ENCODE data around the gene OR6C75. TPM values are rescaled to one million over a fixed set of nuclear protein-coding genes. Genes with fewer than 3 reads are reported as not detected.
A peak's percentile ranks its signal among the peaks of the same experiment; 100 is the strongest.
"Not testable (repeated sequence)": the region's sequence is repeated elsewhere in the genome, so short reads cannot be mapped to it uniquely, and the experiment has no call there.

The OR6C75 gene
- total RNA-seq, 2 experiments from 2014 or later = not detected

DNA sequence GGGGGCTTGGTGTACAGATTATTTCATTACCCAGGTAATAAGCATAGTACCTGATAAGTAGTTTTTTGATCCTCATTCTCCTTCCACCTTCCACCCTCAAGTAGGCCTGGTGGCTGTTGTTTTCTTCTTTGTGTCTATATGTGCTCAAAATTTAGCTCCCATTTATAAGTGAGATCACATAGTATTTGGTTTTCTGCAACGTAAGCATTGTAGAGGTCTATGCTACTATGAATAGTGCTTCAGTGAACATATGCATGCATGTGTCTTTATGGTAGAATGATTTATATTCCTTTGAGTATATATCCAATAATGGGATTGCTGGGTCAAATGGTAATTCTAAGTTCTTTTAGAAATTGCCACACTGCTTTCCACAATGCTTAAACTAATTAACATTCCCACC lies 46.4 kb downstream of the OR6C75 start:
- H3K4me1 Mint-ChIP-seq; CTCF ChIA-PET; H3K9me3 Mint-ChIP-seq (ENCODE audit: low read depth); H3K27ac Mint-ChIP-seq; ATAC-seq; H3K4me3 Mint-ChIP-seq; H3K36me3 Mint-ChIP-seq; DNase-seq: not testable (repeated sequence)
- peaks cover 11% of the 10 kb centered on the region for H3K27me3 Mint-ChIP-seq

DNA sequence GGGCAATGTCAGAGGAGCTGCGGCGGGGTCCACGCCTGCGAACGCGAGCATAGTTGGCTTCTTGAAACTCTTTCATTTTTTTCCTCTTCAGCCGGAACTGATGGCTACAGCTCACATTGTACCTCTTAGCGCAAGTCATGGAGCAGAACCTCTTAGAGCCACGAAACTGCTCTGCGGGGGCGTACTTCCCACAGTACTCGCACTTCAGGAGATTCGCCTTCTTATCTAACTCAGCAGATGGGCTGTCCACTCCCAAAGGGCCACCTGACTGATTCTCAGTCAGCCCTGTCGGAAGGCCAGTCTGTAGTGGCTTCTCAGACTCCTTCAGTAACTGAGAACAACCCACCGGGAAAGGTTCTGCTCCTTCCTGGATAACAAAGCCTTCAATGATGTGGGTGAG lies 49.4 kb downstream of the OR6C75 start:
- CTCF ChIA-PET; H3K9me3 Mint-ChIP-seq (ENCODE audit: low read depth); H3K27ac Mint-ChIP-seq; ATAC-seq; H3K36me3 Mint-ChIP-seq; H3K4me3 Mint-ChIP-seq; H3K4me1 Mint-ChIP-seq; DNase-seq: not testable (repeated sequence)
- H3K27me3 Mint-ChIP-seq = peaks cover 33% of the 10 kb centered on the region

DNA sequence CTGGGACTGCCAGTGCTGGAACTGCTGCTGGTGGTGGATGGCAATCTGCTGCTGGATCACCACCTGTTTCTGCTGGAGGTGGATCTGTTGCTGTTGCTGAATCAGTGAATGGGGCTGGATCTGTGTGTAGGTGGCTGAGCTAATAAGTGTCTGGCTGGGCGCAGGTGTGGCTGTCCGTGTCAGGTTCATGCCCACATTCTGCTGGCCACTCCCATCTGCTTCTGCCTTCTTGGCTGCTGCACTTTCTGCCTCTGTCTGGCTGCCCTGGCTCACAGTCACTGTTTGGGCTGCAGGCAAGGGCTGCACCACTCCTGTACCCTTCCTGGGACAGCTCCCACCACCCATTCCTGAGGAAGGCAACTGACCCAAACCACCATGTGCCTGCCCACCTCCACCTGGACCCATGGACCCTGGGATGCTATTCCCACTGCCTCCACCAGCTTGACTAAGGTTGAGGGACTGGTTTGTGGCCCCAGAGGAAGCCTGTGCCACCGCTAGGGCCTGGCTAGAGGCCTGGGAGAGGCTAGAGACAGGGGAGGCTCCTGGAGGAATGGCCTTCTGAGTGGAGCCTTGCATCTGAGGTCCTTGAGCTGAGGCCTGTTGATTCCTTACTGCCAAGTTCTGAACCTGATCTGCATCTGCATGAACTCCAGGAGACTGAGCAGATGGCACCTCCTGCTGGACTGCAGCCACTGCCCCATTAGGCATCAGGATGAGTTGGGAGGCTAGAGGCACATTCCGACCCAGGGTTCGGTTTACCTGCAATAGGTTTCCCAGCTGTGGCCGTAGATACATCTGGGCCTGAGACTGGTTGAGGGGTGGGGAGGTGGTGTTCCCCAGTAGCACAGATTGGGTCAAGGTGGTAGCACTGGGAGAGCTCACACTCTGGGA lies 51.0 kb downstream of the OR6C75 start:
- CTCF ChIA-PET, H3K27ac Mint-ChIP-seq, DNase-seq: not testable (repeated sequence)

GRCh38 chr12:55414396-55414823 lies 51.6 kb downstream of the OR6C75 start:
- H3K9me3 Mint-ChIP-seq (ENCODE audit: low read depth); H3K36me3 Mint-ChIP-seq; H3K27ac Mint-ChIP-seq; CTCF ChIA-PET; H3K4me1 Mint-ChIP-seq; H3K4me3 Mint-ChIP-seq; ATAC-seq; DNase-seq: not testable (repeated sequence)
- H3K27me3 Mint-ChIP-seq = peaks cover 46% of the 10 kb centered on the region

More for the DNA sequence above, 51.0 kb downstream of the OR6C75 start:
- not testable (repeated sequence) for H3K36me3 Mint-ChIP-seq; H3K4me3 Mint-ChIP-seq; H3K4me1 Mint-ChIP-seq; ATAC-seq; H3K9me3 Mint-ChIP-seq (ENCODE audit: low read depth)
- peaks cover 42% of the 10 kb centered on the region for H3K27me3 Mint-ChIP-seq

- H3K36me3 Mint-ChIP-seq; CTCF ChIA-PET; H3K4me1 Mint-ChIP-seq; H3K27ac Mint-ChIP-seq; H3K4me3 Mint-ChIP-seq; H3K9me3 Mint-ChIP-seq (ENCODE audit: low read depth); DNase-seq: not testable (repeated sequence)
- ATAC-seq = peak; percentile 84
- peaks cover 46% of the 10 kb centered on the region for H3K27me3 Mint-ChIP-seq
These were observed 52.1 kb downstream of the OR6C75 start for GRCh38 chr12:55414889-55415288.

DNA sequence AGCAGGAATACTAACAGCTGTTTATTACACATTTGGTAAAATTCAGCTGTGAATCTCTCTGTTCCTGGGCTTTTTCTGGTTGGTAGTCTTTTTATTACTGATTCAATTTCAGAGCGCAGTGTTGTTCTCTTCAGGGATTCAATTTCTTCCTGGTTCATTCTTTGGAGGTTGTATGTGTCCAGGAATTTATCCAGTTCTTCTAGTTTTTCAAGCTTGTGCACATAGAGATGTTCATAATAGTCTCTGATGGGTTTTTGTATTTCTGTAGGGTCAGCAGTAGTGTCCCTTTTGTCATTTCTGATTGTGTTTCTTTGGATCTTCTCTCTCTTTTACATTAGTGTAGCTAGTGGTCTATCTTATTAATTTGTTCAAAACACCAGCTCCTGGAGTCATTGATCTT lies 54.2 kb downstream of the OR6C75 start:
- no peak overlapping the region for H3K4me3 Mint-ChIP-seq
- H3K27ac Mint-ChIP-seq = no peak overlapping the region
- H3K27me3 Mint-ChIP-seq = peaks cover 46% of the 10 kb centered on the region
- no peaks in the 10 kb centered on the region for H3K9me3 Mint-ChIP-seq (ENCODE audit: low read depth)
- no peaks in the 10 kb centered on the region for H3K36me3 Mint-ChIP-seq
- no peak for ATAC-seq
- no peaks in the 10 kb centered on the region for H3K4me1 Mint-ChIP-seq
- DNase-seq = no peak
- CTCF ChIA-PET = no interaction called here

Other genes starting within 250 kb of the OR6C75 start
- gene OR9K2, start 236.6 kb upstream of the OR6C75 start, total RNA-seq = not detected
- not detected for gene OR10A7, start 141.9 kb upstream of the OR6C75 start, total RNA-seq
- not detected for gene OR6C74, start 118.4 kb upstream of the OR6C75 start, total RNA-seq
- not detected for gene OR6C6, start 66.4 kb upstream of the OR6C75 start, total RNA-seq
- not detected for gene OR6C1, start 48.6 kb upstream of the OR6C75 start, total RNA-seq
- gene OR6C3, start 32.2 kb upstream of the OR6C75 start, total RNA-seq = not detected
- not detected for gene OR6C65, start 37.6 kb downstream of the OR6C75 start, total RNA-seq
- gene OR6C76, start 63.3 kb downstream of the OR6C75 start, total RNA-seq = not detected
- not detected for gene OR6C2, start 81.1 kb downstream of the OR6C75 start, total RNA-seq
- gene OR6C70, start 107.2 kb downstream of the OR6C75 start, total RNA-seq = not detected
- not detected for gene OR6C68, start 129.4 kb downstream of the OR6C75 start, total RNA-seq
- not detected for gene OR6C4, start 186.6 kb downstream of the OR6C75 start, total RNA-seq
- not detected for gene OR2AP1, start 209.5 kb downstream of the OR6C75 start, total RNA-seq